ENCODE measurements around the gene GLCE. TPM values are rescaled to one million over a fixed set of nuclear protein-coding genes. Genes with fewer than 3 reads are reported as not detected.

The GLCE gene
- total and polyA plus RNA-seq, 11 donors = 4.0 to 14.3 (median 8.4) TPM

DNA sequence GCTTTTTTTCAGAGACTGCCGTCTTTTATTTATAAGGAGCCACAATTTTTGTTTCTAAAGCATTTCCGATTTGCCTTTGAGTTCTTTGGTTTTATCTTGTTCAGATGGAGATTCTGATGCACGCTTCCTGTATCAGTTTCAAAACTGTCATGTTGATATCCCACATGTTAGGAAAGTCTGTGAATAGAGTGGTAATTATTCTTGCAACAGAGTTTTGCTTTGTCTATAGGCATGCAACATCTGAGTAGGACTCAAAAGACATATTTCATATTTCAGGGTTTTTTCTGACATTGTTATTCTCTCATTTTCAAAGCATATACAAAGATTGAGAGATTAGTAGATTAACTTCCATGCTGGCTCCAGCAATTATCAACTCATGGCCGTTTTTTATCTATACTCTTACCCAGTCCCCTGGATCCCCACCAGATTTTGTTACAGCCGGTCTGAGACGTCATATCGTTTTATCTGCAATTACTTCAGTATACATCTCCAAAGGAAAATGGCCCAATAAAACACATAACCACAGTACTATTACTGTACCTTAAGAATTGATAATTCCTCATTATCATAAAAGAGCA lies 160.6 kb downstream of the GLCE start:
- H3K4me1 ChIP-seq = no peaks in the 10 kb centered on the region
- no peaks in the 10 kb centered on the region for H3K9me3 ChIP-seq
- no peaks in the 10 kb centered on the region for H3K36me3 ChIP-seq
- peaks cover 0 to 4% (median 0%) of the 10 kb centered on the region in 9 donors for H3K27me3 ChIP-seq
- WGBS, 4 donors = 50 to 69% (median 55%) methylated on average over 7 of the region's 7 CpGs
- intact Hi-C loops (cut with DNase I) = no loop called here
- ATAC-seq (no peak), DNase-seq (no peak)
- H3K27ac ChIP-seq = no peak overlapping the region
- no peak overlapping the region for H3K4me3 ChIP-seq
- TF ChIP-seq POLR2A (IDR thresholded peaks at IDR 0.05) = no peak
- TF ChIP-seq CTCF (IDR thresholded peaks at IDR 0.05) = no peak

Other genes starting within 250 kb of the GLCE start
- gene SPESP1, start 230.1 kb upstream of the GLCE start, total RNA-seq = 10 to 100 TPM in 1 of 9 donors, 1 to 10 TPM in 7, not detected in 1; 1.2 to 11.0 (median 4.9) TPM
- gene SPESP1, start 230.1 kb upstream of the GLCE start, polyA plus RNA-seq = 1 to 10 TPM; 2.1 to 5.9 TPM
- under 1 TPM in 3 of 9 donors, not detected in 6; 0.02 to 0.29 (median 0.08) TPM for gene NOX5, start 145.9 kb upstream of the GLCE start, total RNA-seq
- under 1 TPM; 0.03 to 0.04 TPM for gene NOX5, start 145.9 kb upstream of the GLCE start, polyA plus RNA-seq
- 1 to 10 TPM in 5 of 9 donors, under 1 TPM in 4; 0.27 to 1.6 (median 1.1) TPM for gene PAQR5, start 138.3 kb downstream of the GLCE start, total RNA-seq
- gene PAQR5, start 138.3 kb downstream of the GLCE start, polyA plus RNA-seq = 1 to 10 TPM in 1 of 2 donors, under 1 TPM in 1; 0.91 to 1.2 TPM

All from heart left ventricle (tissue), 16 donors.